SU-DHL-6 (cell line): ENCODE measurements around the gene RFXAP.

Source experiments
- EZH2phosphoT487 ChIP-seq: fragments of 200-600 bp; sonication (generic), shearing (Covaris generic); conservative IDR thresholded peaks from 2 replicates; pipeline ENCODE4 v1.6.1; 2018; ENCODE audit warnings: mild to moderate bottlenecking, antibody characterized with exemption, low read length, moderate library complexity, mixed read lengths
- TF ChIP-seq, protein P1 (sequence below): fragments of 200-600 bp; sonication (generic); IDR thresholded peaks from one replicate; pipeline ENCODE4 v1.5.1; 2017; ENCODE audit warnings: antibody characterized with exemption, mild to moderate bottlenecking, low read length, moderate library complexity; ENCODE audit not compliant: insufficient read depth, poor library complexity, severe bottlenecking

DNA sequence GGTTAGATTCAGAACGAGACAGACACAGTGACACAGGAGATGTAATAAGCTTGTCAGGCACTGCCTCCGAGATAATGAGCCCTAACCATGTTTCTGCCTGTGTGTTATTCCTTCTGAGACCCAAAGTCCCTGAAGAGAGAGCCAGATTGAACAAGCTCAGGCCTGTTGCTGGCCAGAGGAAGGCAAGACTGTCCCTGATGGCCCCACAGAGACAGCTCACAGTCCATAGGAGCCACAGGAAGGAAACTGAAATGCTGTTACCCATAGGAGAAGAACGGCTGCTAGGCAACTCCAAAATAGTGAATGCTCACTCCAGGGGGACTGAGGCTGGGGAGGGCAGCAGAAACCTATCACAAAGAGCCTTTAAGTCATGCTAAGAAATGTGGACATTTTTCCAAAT is 31.8 kb upstream of the RFXAP start:
- TF ChIP-seq, protein P1, sequence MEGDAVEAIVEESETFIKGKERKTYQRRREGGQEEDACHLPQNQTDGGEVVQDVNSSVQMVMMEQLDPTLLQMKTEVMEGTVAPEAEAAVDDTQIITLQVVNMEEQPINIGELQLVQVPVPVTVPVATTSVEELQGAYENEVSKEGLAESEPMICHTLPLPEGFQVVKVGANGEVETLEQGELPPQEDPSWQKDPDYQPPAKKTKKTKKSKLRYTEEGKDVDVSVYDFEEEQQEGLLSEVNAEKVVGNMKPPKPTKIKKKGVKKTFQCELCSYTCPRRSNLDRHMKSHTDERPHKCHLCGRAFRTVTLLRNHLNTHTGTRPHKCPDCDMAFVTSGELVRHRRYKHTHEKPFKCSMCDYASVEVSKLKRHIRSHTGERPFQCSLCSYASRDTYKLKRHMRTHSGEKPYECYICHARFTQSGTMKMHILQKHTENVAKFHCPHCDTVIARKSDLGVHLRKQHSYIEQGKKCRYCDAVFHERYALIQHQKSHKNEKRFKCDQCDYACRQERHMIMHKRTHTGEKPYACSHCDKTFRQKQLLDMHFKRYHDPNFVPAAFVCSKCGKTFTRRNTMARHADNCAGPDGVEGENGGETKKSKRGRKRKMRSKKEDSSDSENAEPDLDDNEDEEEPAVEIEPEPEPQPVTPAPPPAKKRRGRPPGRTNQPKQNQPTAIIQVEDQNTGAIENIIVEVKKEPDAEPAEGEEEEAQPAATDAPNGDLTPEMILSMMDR = no peak
- TF ChIP-seq EZH2phosphoT487 = no peak
